ENCODE data around the gene MAGI2. TPM values are rescaled to one million over a fixed set of nuclear protein-coding genes. Genes with fewer than 3 reads are reported as not detected.

MAGI2 gene
- total RNA-seq, 1 experiment from 2014 or later: 0.07 TPM

GRCh38 chr7:79406371-79406770, 47.1 kb downstream of the MAGI2 start:
- DNase-seq (ENCODE audit: unreplicated experiment): no peak
- Mint-ChIP-seq H3K4me3 (ENCODE audit: unreplicated experiment) (no peak overlapping the region), H3K9me3 (ENCODE audit: unreplicated experiment) (no peaks in the 10 kb centered on the region), H3K4me1 (ENCODE audit: insufficient read depth, unreplicated experiment) (no peaks in the 10 kb centered on the region), H3K27ac (ENCODE audit: low read depth, unreplicated experiment) (no peak overlapping the region), H3K36me3 (ENCODE audit: insufficient read depth, unreplicated experiment) (no peaks in the 10 kb centered on the region), H3K27me3 (ENCODE audit: insufficient read depth, unreplicated experiment) (peaks cover 81% of the 10 kb centered on the region)
- POLR2A ChIA-PET: no interaction called here
- intact Hi-C loops (cut with micrococcal nuclease): no loop called here
- TF ChIP-seq CTCF (IDR thresholded peaks at IDR 0.05; ENCODE audit: unreplicated experiment): no peak
- CTCF ChIA-PET: no interaction called here
- no TSS peak for BruUV-seq (replicated peaks)

GRCh38 chr7:79405368-79405767, 48.1 kb downstream of the MAGI2 start:
- ChIA-PET POLR2A (no interaction called here), CTCF (no interaction called here)
- Mint-ChIP-seq H3K4me3 (ENCODE audit: unreplicated experiment) (no peak overlapping the region), H3K9me3 (ENCODE audit: unreplicated experiment) (no peaks in the 10 kb centered on the region), H3K4me1 (ENCODE audit: insufficient read depth, unreplicated experiment) (no peaks in the 10 kb centered on the region), H3K27me3 (ENCODE audit: insufficient read depth, unreplicated experiment) (peaks cover 71% of the 10 kb centered on the region), H3K36me3 (ENCODE audit: insufficient read depth, unreplicated experiment) (no peaks in the 10 kb centered on the region), H3K27ac (ENCODE audit: low read depth, unreplicated experiment) (no peak overlapping the region)
- no TSS peak for BruUV-seq (replicated peaks)
- TF ChIP-seq CTCF (IDR thresholded peaks at IDR 0.05; ENCODE audit: unreplicated experiment): no peak
- intact Hi-C loops (cut with micrococcal nuclease): no loop called here
- no peak for DNase-seq (ENCODE audit: unreplicated experiment)

- Mint-ChIP-seq H3K27me3 (ENCODE audit: insufficient read depth, unreplicated experiment) (peaks cover 68% of the 10 kb centered on the region), H3K27ac (ENCODE audit: low read depth, unreplicated experiment) (no peak overlapping the region), H3K36me3 (ENCODE audit: insufficient read depth, unreplicated experiment) (no peaks in the 10 kb centered on the region), H3K4me1 (ENCODE audit: insufficient read depth, unreplicated experiment) (no peaks in the 10 kb centered on the region), H3K4me3 (ENCODE audit: unreplicated experiment) (no peak overlapping the region), H3K9me3 (ENCODE audit: unreplicated experiment) (no peaks in the 10 kb centered on the region)
- DNase-seq (ENCODE audit: unreplicated experiment): no peak
- TF ChIP-seq CTCF (IDR thresholded peaks at IDR 0.05; ENCODE audit: unreplicated experiment): no peak
- POLR2A ChIA-PET: no interaction called here
- no TSS peak for BruUV-seq (replicated peaks)
- CTCF ChIA-PET: no interaction called here
- intact Hi-C loops (cut with micrococcal nuclease): no loop called here
These were observed 49.6 kb downstream of the MAGI2 start for GRCh38 chr7:79403879-79404278.

- peaks cover 68% of the 10 kb centered on the region for H3K27me3 Mint-ChIP-seq (ENCODE audit: insufficient read depth, unreplicated experiment)
- ChIA-PET POLR2A (no interaction called here), CTCF (no interaction called here)
- no peaks in the 10 kb centered on the region for H3K4me1 Mint-ChIP-seq (ENCODE audit: insufficient read depth, unreplicated experiment)
- intact Hi-C loops (cut with micrococcal nuclease): no loop called here
- no peaks in the 10 kb centered on the region for H3K9me3 Mint-ChIP-seq (ENCODE audit: unreplicated experiment)
- H3K27ac Mint-ChIP-seq (ENCODE audit: low read depth, unreplicated experiment): no peak overlapping the region
- DNase-seq (ENCODE audit: unreplicated experiment): no peak
- H3K36me3 Mint-ChIP-seq (ENCODE audit: insufficient read depth, unreplicated experiment): no peaks in the 10 kb centered on the region
- TF ChIP-seq CTCF (IDR thresholded peaks at IDR 0.05; ENCODE audit: unreplicated experiment): no peak
- BruUV-seq (replicated peaks): no TSS peak
- no peak overlapping the region for H3K4me3 Mint-ChIP-seq (ENCODE audit: unreplicated experiment)
These were observed 50.0 kb downstream of the MAGI2 start for GRCh38 chr7:79403451-79403850.

All from MCF 10A (cell line).